B cell (primary cell): ENCODE data around the gene AP1M1. TPM values are rescaled to one million over a fixed set of nuclear protein-coding genes. Genes with fewer than 3 reads are reported as not detected.

Experiments used
- ATAC-seq: fragments of 200-7000 bp; cut with Tn5 transposase; one replicate; pipeline ENCODE4 v1.10.0; 2021; ENCODE audit warnings: low read depth, mild to moderate bottlenecking, moderate number of reproducible peaks, moderate library complexity
- CTCF ChIA-PET: fragments of 350-600 bp; sonication (Branson Sonifier 250); formaldehyde crosslinking; loops from one replicate; lab custom pipeline; 2021; ENCODE audit warnings: antibody characterized with exemption, inconsistent platforms; lab: Charles Lee
- POLR2A ChIA-PET: fragments of 350-600 bp; sonication (Branson Sonifier 250); formaldehyde crosslinking; loops from one replicate; lab custom pipeline; 2021; ENCODE audit warnings: antibody characterized with exemption; lab: Charles Lee
- DNase-seq: peaks from one replicate; pipeline ENCODE4 v3.0.0; 2013
- H2AFZ ChIP-seq: 2 replicates; pipeline ENCODE4 v1.6.1; 2012; ENCODE audit warnings: mild to moderate bottlenecking, low read depth, low read length; ENCODE audit not compliant: insufficient read depth, poor library complexity, severe bottlenecking
- H3K27ac ChIP-seq, 2 donors: 1 replicate in 1 of 2; 2 replicates in 1 of 2; pipeline ENCODE4 v1.5.1; 2012 to 2013; ENCODE audit warnings: low read length in 2 of 2, mild to moderate bottlenecking in 2 of 2, moderate library complexity in 1 of 2
- H3K27me3 ChIP-seq, 4 experiments: fragments of 200-600 bp in 1 of 4; sonication (generic) in 1 of 4; replicated peaks in 1 of 4; 1 replicate in 2 of 4; 2 replicates in 2 of 4; pipeline versions ENCODE4 v1.6.1 to v1.7.0; 2013 to 2016; ENCODE audit warnings: low read length in 3 of 4, mild to moderate bottlenecking in 2 of 4, mixed read lengths in 1 of 4, moderate library complexity in 1 of 4; ENCODE audit not compliant: insufficient read depth in 4 of 4, control insufficient read depth in 3 of 4; ENCODE audit errors: control extremely low read depth in 1 of 4
- H3K36me3 ChIP-seq, 2 experiments: replicated peaks in 1 of 2; 1 replicate in 1 of 2; 2 replicates in 1 of 2; pipeline versions ENCODE4 v1.6.1 to v1.7.1; 2013; ENCODE audit warnings: low read length in 1 of 2; ENCODE audit not compliant: insufficient read depth in 2 of 2, control insufficient read depth in 1 of 2; ENCODE audit errors: control extremely low read depth in 1 of 2, extremely low read depth in 1 of 2
- H3K4me1 ChIP-seq, 2 donors: fragments of 200-600 bp in 1 of 2; sonication (generic) in 1 of 2; 1 replicate in 1 of 2; 2 replicates in 1 of 2; pipeline versions ENCODE4 v1.5.1 to v1.6.1; 2013 to 2017; ENCODE audit warnings: low read length in 2 of 2; ENCODE audit not compliant: control insufficient read depth in 2 of 2, insufficient read depth in 2 of 2
- H3K4me2 ChIP-seq: replicated peaks from 2 replicates; pipeline ENCODE3; 2012; ENCODE audit warnings: mild to moderate bottlenecking, low read depth, low read length; ENCODE audit not compliant: poor library complexity, severe bottlenecking
- H3K4me3 ChIP-seq, 5 experiments: fragments of 200-600 bp in 1 of 5; sonication (generic) in 1 of 5; 1 replicate in 3 of 5; 2 replicates in 2 of 5; pipeline versions ENCODE4 v1.5.1 to v1.7.0; 2011 to 2016; ENCODE audit warnings: low read length in 4 of 5, mild to moderate bottlenecking in 4 of 5, low read depth in 2 of 5, control low read depth in 1 of 5, moderate library complexity in 1 of 5; ENCODE audit not compliant: insufficient read depth in 1 of 5; ENCODE audit errors: control extremely low read depth in 1 of 5, extremely low read depth in 1 of 5
- H3K79me2 ChIP-seq: fragments of 200-600 bp; sonication (generic); one replicate; pipeline ENCODE4 v1.6.0; 2016; ENCODE audit warnings: low read length; ENCODE audit not compliant: control insufficient read depth, insufficient read depth
- H3K9ac ChIP-seq: fragments of 200-600 bp; sonication (generic); 2 replicates; pipeline ENCODE4 v1.6.1; 2017; ENCODE audit warnings: mild to moderate bottlenecking, low read length, moderate library complexity
- H3K9me3 ChIP-seq, 3 donors: one replicate each; pipeline versions ENCODE4 v1.6.1 to v1.7.1; 2013; ENCODE audit warnings: low read length in 2 of 3; ENCODE audit not compliant: control insufficient read depth in 2 of 3, insufficient read depth in 1 of 3; ENCODE audit errors: control extremely low read depth in 1 of 3
- H4K20me1 ChIP-seq: 2 replicates; pipeline ENCODE4 v1.6.0; 2012; ENCODE audit warnings: mild to moderate bottlenecking, low read length; ENCODE audit not compliant: insufficient read depth, control insufficient read depth, poor library complexity, severe bottlenecking
- H3K27ac Mint-ChIP-seq: one replicate; pipeline ENCODE4 v1.8.0; 2021; ENCODE audit warnings: mixed read lengths
- H3K27me3 Mint-ChIP-seq: one replicate; pipeline ENCODE4 v1.8.0; 2021; ENCODE audit warnings: mixed read lengths
- H3K4me1 Mint-ChIP-seq: one replicate; pipeline ENCODE4 v1.8.0; 2021; ENCODE audit warnings: mixed read lengths
- H3K4me3 Mint-ChIP-seq: one replicate; pipeline ENCODE4 v1.8.0; 2021; ENCODE audit warnings: mixed read lengths
- H3K9me3 Mint-ChIP-seq: one replicate; pipeline ENCODE4 v1.8.0; 2022; ENCODE audit warnings: mixed read lengths; ENCODE audit not compliant: insufficient read depth
- EZH2 ChIP-seq: IDR thresholded peaks from 2 replicates; pipeline ENCODE4 v1.6.1; 2012; ENCODE audit warnings: borderline replicate concordance, low read depth, mild to moderate bottlenecking, moderate library complexity, low read length; ENCODE audit not compliant: insufficient read depth, poor library complexity, severe bottlenecking
- WGBS: methylation state at CpG from one replicate; pipeline ENCODE4 v1.1.5; 2013; ENCODE audit warnings: missing lambda C conversion rate; ENCODE audit not compliant: insufficient coverage; 5-methylcytosine and 5-hydroxymethylcytosine counted together
- intact Hi-C: fragments of 100-400 bp; cut with micrococcal nuclease; formaldehyde crosslinking; loops from one replicate; pipeline ENCODE4 v1.10.0; 2022
- polyA plus RNA-seq: library from polyadenylated mRNA; depleted of rRNA; stranded (reverse); fragments of >200 nt; gene quantifications from 2 replicates; pipeline ENCODE4 v1.2.3, GENCODE V29; 2012
- total RNA-seq, 2 donors: library from RNA; stranded (reverse); fragments of 120-200 nt in 1 of 2; gene quantifications; 1 replicate in 1 of 2; 2 replicates in 1 of 2; pipeline versions ENCODE4 v1.2.3 to v1.2.4, GENCODE V29; 2013 to 2022
- TF ChIP-seq, protein P1 (sequence below): fragments of 200-600 bp; IDR thresholded peaks from one replicate; pipeline ENCODE4 v1.8.0; 2022; ENCODE audit warnings: antibody characterized with exemption, mild to moderate bottlenecking

Gene AP1M1
- total and polyA plus RNA-seq, 2 donors (not counting 1 experiment from before 2014, with no cell fraction given) = 77.8 to 102 TPM

DNA sequence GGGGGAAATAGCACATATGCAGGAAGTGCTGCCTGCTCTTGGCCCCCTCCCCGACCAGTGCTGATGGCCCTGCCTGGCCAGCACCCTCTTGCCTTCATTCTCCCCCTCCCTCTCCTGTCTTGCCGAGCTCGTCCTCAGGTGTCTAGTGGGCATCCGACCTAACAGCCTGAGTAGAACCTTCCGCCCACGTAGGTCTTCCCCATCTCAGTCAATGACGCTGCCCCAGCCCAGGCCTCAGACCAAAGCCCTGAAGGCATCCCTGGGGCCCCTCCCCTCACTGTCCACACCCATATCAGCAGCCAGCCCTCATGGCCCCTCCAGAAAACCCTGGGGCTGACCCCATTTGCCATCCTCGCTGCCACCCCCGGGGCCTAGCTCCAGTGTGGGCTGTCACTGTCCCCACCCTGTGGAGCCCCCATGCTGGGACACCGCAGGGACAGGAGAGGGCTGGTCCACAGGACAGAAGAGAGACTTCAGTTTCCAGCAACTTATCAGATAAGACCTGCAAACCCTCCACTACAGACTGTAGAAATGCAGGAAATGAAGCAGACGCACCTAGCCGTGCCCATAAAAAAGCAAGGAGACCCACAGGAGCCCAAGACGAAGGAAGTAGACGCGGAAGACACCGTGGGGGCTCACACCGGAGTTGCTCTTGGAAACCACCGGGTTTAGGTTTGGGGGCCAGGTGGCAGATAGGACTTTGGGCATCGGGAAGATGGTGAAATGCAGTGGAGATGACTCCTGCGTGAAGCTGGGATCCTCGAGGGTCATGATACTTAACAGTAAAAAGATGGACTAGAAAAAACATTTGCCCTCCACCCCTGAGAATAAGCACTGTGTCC is 38.3 kb downstream of the AP1M1 start:
- no peak overlapping the region for H3K4me3 ChIP-seq

More for the DNA sequence above, 38.3 kb downstream of the AP1M1 start:
- peaks cover 9% of the 10 kb centered on the region for H3K79me2 ChIP-seq
- H3K27ac ChIP-seq = no peak overlapping the region
- no peak overlapping the region for H3K4me2 ChIP-seq
- DNase-seq (no peak), ATAC-seq (no peak)
- CTCF ChIA-PET = interaction anchor here (0.6 to 2.0 kb wide), 2 partner anchors 40 to 182 kb away, joined by 3 to 5 read pairs; no protein-coding TSS in a partner anchor
- H3K27me3 ChIP-seq = no peaks in the 10 kb centered on the region
- H3K4me1 Mint-ChIP-seq = peaks cover 20% of the 10 kb centered on the region
- H3K9me3 Mint-ChIP-seq = no peaks in the 10 kb centered on the region
- H3K4me1 ChIP-seq = peaks cover 16 to 21% of the 10 kb centered on the region in 2 donors
- no peaks in the 10 kb centered on the region for H3K27me3 Mint-ChIP-seq
- no peak overlapping the region for H3K9ac ChIP-seq
- H3K27ac Mint-ChIP-seq = no peak overlapping the region
- peaks cover 0 to 42% of the 10 kb centered on the region in 2 experiments for H3K36me3 ChIP-seq
- POLR2A ChIA-PET = no interaction called here
- no peak overlapping the region for H3K4me3 Mint-ChIP-seq
- WGBS = 93% methylated on average over 20 of the region's 21 CpGs
- no peaks in the 10 kb centered on the region for H4K20me1 ChIP-seq
- intact Hi-C loops = no loop called here
- no peak overlapping the region for H2AFZ ChIP-seq
- H3K9me3 ChIP-seq = peaks cover 0 to 3% (median 0%) of the 10 kb centered on the region in 3 donors
- TF ChIP-seq, protein P1, sequence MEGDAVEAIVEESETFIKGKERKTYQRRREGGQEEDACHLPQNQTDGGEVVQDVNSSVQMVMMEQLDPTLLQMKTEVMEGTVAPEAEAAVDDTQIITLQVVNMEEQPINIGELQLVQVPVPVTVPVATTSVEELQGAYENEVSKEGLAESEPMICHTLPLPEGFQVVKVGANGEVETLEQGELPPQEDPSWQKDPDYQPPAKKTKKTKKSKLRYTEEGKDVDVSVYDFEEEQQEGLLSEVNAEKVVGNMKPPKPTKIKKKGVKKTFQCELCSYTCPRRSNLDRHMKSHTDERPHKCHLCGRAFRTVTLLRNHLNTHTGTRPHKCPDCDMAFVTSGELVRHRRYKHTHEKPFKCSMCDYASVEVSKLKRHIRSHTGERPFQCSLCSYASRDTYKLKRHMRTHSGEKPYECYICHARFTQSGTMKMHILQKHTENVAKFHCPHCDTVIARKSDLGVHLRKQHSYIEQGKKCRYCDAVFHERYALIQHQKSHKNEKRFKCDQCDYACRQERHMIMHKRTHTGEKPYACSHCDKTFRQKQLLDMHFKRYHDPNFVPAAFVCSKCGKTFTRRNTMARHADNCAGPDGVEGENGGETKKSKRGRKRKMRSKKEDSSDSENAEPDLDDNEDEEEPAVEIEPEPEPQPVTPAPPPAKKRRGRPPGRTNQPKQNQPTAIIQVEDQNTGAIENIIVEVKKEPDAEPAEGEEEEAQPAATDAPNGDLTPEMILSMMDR = no peak
- TF ChIP-seq EZH2 = no peak
